Activated CD8-positive, alpha-beta memory T cell treated with anti-CD3 and anti-CD28 coated beads, Interleukin-2, amount 50 U/mL, for 1 hour (primary cell): ENCODE results near the gene HAGH.

Experiments
- DNase-seq: peaks from one replicate; pipeline ENCODE4 v3.0.0-alpha.2; 2020; ENCODE audit errors: extremely low read depth

The HAGH gene

GRCh38 chr16:1786242-1787055, 40.2 kb downstream of the HAGH start:
- no peak for DNase-seq

- no peak for DNase-seq
Observed at GRCh38 chr16:1785846-1786170, 40.8 kb downstream of the HAGH start.

GRCh38 chr16:1784977-1785845, 41.4 kb downstream of the HAGH start:
- no peak for DNase-seq

GRCh38 chr16:1782408-1783264, 44.0 kb downstream of the HAGH start, which contains the start of the genes NUBP2 and SPSB3:
NUBP2 (plus strand) TSS chr16:1782960; CDS start chr16:1783021, 61 bp downstream.
SPSB3 (minus strand) TSS chr16:1782571; CDS start chr16:1781483, 1,088 bp downstream.
- DNase-seq: peak; percentile 96

GRCh38 chr16:1781758-1782407, 44.7 kb downstream of the HAGH start:
- DNase-seq: no peak

GRCh38 chr16:1781254-1781653, 45.4 kb downstream of the HAGH start:
- DNase-seq: no peak

GRCh38 chr16:1780677-1781072, 46.0 kb downstream of the HAGH start:
- DNase-seq: no peak

- no peak for DNase-seq
Observed at GRCh38 chr16:1779741-1780676, 46.6 kb downstream of the HAGH start.

GRCh38 chr16:1779234-1779701, 47.4 kb downstream of the HAGH start:
- DNase-seq: no peak

- no peak for DNase-seq
Observed at GRCh38 chr16:1778200-1779179, 48.1 kb downstream of the HAGH start.

GRCh38 chr16:1777375-1778199, 49.0 kb downstream of the HAGH start:
- DNase-seq: no peak

GRCh38 chr16:1776991-1777374, 49.6 kb downstream of the HAGH start:
- no peak for DNase-seq

- no peak for DNase-seq
Observed at GRCh38 chr16:1776672-1776955, 50.0 kb downstream of the HAGH start.

- DNase-seq: no peak
Observed at GRCh38 chr16:1775846-1776671, 50.6 kb downstream of the HAGH start.

- no peak for DNase-seq
Observed at GRCh38 chr16:1775006-1775845, 51.4 kb downstream of the HAGH start.

GRCh38 chr16:1774448-1774780, 52.2 kb downstream of the HAGH start:
- no peak for DNase-seq
